GM21423 (cell line): ENCODE measurements around the gene DRD4.
"Not testable (repeated sequence)": the region's sequence is repeated elsewhere in the genome, so short reads cannot be mapped to it uniquely, and the experiment has no call there.

Experiments used
- ATAC-seq: cut with Tn5 transposase; IDR thresholded peaks from one replicate; pipeline ENCODE4 v1.9.1; 2021; ENCODE audit warnings: mild to moderate bottlenecking, moderate library complexity; ENCODE audit not compliant: unreplicated experiment

The DRD4 gene

DNA sequence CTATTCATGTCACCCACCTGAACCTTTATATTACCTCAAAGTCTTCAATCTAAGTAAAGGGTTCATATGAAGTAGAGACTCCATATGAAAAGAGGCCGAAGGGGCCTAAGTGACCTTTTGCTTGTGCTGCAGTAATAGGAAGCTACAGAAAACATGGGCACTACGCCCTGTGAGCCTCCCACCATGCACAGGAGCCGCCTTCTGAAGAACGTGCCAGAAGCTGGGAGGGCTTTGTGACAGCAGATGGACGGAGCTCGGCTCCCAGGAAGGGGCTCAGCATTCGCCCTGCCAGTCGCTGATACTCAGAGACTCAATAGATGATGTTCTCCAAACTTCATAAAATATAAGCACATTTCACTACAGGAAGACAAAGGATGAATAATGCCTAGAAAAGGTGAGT, 36.8 kb downstream of the DRD4 start:
- no peak for ATAC-seq

DNA sequence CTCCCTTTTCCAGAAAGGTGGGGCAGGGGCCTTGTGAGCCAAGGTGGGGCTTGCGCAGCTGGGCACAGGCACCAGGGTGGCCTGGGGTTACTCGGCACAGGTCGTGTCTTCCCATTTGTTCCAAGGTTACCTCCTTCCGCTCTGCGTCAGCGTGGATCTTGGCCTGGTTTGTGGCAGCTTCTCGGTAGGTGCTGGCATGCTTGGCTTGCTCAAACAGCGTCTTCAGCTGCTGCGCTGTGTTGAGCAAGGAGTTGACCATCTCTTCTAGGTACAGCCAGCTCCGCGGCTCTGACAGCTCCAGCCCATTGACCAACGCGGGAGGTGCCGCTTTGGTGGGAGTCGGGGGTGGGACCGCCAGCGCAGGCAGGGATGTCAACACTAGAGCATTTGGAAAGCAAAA, 37.3 kb downstream of the DRD4 start:
- ATAC-seq: no peak

DNA sequence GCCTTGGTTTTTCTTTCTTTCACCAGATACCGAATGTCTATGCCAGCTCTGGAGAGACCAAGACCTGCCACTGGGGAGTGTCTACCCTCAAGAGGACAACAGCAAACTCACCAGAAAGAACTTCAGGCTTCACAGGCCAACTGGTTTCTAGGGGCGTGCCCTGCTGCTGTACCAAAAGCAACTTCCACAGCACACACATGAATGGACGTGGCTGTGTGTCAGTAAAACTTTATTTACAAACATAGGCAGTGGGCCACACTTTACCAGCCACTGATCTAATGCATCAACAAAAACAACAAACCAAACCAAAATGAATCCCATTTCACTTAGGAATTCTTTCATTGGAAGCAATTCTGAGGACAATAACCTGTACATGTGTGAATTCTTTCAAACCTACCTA, 41.2 kb downstream of the DRD4 start:
- no peak for ATAC-seq

DNA sequence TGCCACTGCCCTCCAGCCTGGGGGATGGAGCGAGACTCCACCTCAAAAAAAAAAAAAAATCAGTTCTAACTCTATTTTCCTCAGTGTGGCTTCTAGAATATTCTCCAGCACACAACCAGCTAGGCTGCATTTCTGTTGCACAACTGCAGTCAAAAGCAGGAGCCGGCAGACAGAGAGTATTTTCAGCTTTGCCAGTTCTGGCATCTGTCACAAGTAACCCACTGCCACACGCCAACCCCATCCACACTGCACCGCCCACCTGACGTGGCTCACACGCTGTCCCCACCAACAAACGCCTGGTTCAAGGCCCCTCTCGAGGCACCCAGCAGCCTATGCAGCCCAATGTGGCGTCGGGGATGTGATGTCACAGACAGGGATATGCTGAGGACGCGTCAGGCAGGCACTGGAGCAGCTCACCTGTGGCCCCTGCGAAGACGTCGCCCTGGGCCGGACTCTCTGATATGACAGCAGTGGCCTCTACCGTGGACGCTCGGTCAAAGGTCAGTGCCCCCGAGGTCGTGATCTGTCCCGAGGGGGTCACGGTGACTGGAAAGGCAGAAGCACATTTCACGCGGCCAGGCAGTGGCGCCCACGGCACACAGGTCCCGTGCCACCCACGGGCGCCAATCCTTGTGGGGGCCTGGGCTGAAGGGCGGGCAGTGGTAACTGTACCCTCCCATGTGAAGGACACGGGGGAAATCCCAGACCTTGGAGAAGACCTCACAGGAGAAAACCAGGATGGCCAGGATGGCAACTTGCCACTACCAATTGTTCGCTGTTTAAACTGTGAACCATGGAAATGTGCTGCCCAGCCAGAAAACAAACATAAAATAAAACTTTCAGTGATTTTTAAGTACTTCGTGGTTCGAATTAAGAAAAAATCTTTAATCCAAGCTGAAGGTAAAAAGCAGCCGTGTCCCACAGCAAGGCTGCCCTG, 42.5 kb downstream of the DRD4 start:
- no peak for ATAC-seq

DNA sequence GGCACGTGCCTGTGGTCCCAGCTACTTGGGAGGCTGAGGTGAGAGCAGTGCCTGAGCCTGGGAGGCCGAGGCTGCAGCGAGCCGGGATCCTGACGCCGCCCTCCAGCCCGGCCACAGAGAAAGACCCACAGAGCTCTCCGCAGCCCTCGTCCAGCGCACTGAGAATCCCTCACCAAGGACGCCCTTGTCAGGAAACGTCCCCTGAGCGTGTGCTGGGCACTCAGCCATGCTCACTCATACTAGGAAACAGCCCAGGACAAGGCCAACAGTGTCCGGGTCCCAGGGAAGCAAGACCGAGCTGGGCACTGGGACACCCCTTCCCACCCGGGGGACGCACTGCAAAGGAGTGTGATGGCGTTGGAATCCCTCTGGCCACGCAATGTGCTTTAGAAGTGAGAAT, 43.4 kb downstream of the DRD4 start:
- no peak for ATAC-seq

DNA sequence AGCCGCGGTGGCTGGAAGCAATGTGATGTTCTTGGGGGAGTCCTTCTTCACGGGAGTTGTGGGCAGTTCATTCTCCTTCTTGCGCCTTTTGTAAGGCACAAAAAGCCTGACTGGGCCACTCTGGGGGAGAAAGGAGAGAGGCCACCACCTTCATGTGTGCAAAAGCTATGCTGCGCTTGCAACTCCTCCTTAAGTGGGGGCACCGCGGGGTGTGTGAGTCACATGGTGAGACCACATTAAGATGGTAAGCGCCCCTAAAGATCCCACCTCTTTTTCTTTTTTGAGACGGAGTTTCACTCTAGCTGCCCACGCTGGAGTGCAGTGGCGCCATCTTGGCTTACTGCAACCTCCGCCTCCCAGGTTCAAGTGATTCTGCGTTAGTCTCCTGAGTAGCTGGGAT, 43.9 kb downstream of the DRD4 start:
- no peak for ATAC-seq

DNA sequence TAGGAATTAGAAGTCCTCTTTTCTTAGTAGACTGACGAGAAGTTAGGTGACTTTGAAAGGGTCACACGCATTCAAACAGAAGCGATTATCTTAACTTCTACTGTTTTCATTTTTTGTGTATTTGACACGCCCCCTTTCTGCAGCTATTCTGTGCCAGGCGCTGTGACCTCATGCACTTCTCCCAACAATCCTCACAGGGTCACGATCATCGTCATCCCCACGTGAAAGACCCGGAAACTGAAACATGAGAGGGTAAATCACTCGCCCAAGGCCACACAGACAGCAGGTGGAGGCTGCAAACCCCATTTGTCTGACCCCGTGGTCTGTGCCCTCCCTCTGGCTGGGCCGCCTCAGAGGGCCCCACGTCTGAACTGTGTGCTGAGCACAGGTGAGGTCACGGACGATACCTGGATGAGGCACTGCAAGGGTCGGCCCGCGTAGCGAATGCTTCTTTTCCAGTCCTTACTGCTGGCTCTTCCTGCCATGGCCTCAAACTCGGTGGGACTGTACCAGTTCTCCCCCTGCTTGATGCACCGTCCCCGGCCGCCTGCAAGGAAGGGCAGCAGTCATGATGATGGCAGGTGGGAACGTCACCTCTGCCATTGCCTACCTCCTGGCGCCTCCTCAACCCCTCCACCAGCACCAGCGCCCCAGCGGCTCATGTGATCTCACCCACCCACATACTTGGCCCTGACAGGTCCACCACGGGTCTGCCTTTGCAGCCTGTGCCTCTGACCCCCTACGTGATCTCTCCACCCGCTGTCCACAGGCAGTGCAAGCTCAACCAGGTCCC, 49.6 kb downstream of the DRD4 start:
- ATAC-seq: no peak

DNA sequence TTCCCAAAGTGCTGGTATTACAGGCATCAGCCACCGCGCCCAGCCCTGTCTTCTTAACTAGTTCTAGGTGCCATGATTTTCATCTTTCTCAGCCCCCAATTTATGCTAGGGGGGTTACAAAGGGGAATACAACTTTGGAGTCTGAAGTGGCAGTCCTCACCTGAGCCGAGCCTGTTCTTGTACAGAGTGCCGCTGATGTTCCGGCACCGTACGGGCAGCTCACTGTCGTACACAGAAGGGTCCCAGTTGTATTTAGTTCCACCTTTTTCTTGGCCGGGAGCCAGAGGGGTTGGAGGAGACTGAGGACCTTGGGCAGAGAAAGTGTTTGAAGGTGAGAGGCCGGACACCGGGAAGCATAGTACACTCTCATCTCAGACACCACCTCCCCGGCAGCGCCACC, 50.7 kb downstream of the DRD4 start:
- ATAC-seq: no peak

DNA sequence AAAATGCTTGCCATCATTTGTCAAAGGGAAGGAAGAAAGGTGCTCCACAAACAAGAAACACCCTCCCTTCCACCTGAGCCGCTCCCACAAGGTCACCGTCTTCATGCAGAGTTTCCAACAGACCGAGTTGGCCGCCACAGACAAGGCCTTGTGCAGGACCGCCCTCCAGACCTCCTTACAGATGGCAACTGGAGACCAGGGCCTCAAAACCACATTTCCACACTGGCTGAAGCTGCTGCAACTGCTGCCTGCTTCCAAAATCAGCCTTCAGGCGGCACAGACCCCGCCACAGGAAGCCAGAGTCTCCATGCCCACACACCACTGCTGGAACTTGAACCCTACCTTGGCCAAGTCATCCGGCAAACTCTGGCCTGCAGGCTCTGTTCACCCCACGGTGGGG, 51.6 kb downstream of the DRD4 start:
- no peak for ATAC-seq

DNA sequence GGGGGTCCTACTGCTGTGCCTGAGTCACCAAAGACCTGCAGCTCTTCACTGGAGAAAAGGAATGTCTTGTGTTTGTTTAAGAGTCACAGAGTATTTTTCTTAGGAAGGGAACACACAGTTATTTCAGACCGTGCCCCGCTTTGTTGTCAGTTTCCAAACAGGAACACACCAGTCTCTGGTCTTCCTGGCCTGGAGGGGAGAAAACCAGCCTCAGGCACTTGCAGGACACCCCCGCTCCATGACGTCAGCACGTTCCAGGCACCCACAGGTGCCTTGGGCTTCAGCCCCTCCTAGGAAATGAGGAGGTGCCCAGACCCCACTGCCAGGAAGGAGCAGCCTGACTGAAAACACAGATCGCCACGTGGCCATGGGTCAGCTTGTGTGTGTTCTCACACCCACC, 52.6 kb downstream of the DRD4 start:
- no peak for ATAC-seq

DNA sequence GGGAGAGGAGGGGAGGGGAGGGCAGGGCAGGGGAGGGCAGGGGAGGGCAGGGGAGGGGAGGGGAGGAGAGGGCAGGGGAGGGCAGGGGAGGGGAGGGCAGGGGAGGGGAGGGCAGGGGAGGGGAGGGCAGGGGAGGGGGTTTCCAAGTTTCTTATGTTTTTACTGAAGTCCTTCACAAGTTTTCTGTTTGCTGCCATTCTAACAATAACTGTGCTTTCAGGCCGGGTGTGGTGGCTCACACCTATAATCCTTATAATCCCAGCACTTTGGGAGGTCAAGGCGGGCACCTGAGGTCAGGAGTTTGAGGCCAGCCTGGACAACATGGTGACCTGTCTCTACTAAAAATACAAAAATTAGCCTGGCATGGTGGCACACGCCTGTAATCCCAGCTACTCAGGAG, 53.2 kb downstream of the DRD4 start:
- ATAC-seq: not testable (repeated sequence)
